HCT116 (cell line): ENCODE measurements around the gene SCP2. TPM values are rescaled to one million over a fixed set of nuclear protein-coding genes. Genes with fewer than 3 reads are reported as not detected.
"Not testable (repeated sequence)": the region's sequence is repeated elsewhere in the genome, so short reads cannot be mapped to it uniquely, and the experiment has no call there.

Experiments used
- ATAC-seq: fragments of 200-7000 bp; cut with Tn5 transposase; 2 replicates; pipeline ENCODE4 v1.9.1; 2020; ENCODE audit warnings: mild to moderate bottlenecking, moderate library complexity
- BruUV-seq: library from RNA; stranded (reverse); fragments of 400-500 nt; replicated peaks from 2 replicates; lab custom pipeline; 2021; lab: Mats Ljungman, UMichigan
- CTCF ChIA-PET: fragments of 300-600 bp; sonication (Branson Sonifier 250); formaldehyde crosslinking; loops from one replicate; lab custom pipeline; 2021; ENCODE audit warnings: antibody characterized with exemption; lab: Charles Lee
- POLR2A ChIA-PET: fragments of 300-600, 350-600 bp; sonication (Branson Sonifier 250); formaldehyde crosslinking; loops from one replicate; lab custom pipeline; 2021; ENCODE audit warnings: antibody characterized with exemption; lab: Charles Lee
- RAD21 ChIA-PET, 2 experiments: fragments of 300-600 bp; sonication (Branson Sonifier 250); formaldehyde crosslinking; loops; one replicate each; lab custom pipeline; 2023; ENCODE audit warnings: low total read pairs in 2 of 2; ENCODE audit not compliant: uncharacterized antibody in 2 of 2, unreplicated experiment in 2 of 2, low non-redundant PET in 1 of 2; lab: Charles Lee
- DNase-seq: peaks from one replicate; pipeline ENCODE4 v3.0.0-alpha.2; 2010; ENCODE audit warnings: low read depth, low spot score
- H2AFZ ChIP-seq: fragments of 200-600 bp; shearing (Covaris generic), sonication (generic); 2 replicates; pipeline ENCODE4 v1.6.1; 2017; ENCODE audit warnings: low read depth, mixed run types, mixed read lengths, antibody characterized with exemption, low read length; ENCODE audit not compliant: poor library complexity, severe bottlenecking
- H3K27ac ChIP-seq: 2 replicates; pipeline ENCODE4 v1.5.1; 2012; ENCODE audit warnings: low read depth, low read length
- H3K27me3 ChIP-seq: fragments of 200-600 bp; sonication (generic); 2 replicates; pipeline ENCODE4 v1.6.1; 2016; ENCODE audit warnings: mixed run types, low read length, mixed read lengths; ENCODE audit not compliant: insufficient read depth
- H3K36me3 ChIP-seq, 2 experiments: fragments of 200-500 bp in 1 of 2; fragments of 200-600 bp in 1 of 2; sonication (Bioruptor generic) in 1 of 2; sonication (generic) in 1 of 2; 2 replicates each; pipeline versions ENCODE4 v1.5.1 to v1.6.1; 2014 to 2016; ENCODE audit warnings: low read length in 2 of 2, inconsistent platforms in 1 of 2, mixed read lengths in 1 of 2, mixed run types in 1 of 2; ENCODE audit not compliant: insufficient read depth in 2 of 2, control insufficient read depth in 1 of 2
- H3K4me1 ChIP-seq, 2 experiments: fragments of 200-600 bp in 1 of 2; sonication (generic) in 1 of 2; 2 replicates each; pipeline versions ENCODE4 v1.5.1 to v1.6.1; 2012 to 2017; ENCODE audit warnings: low read length in 2 of 2, inconsistent platforms in 1 of 2, mild to moderate bottlenecking in 1 of 2, mixed read lengths in 1 of 2, mixed run types in 1 of 2, moderate library complexity in 1 of 2; ENCODE audit not compliant: insufficient read depth in 2 of 2, control insufficient read depth in 1 of 2
- H3K4me2 ChIP-seq: fragments of 200-600 bp; sonication (generic); 2 replicates; pipeline ENCODE4 v1.6.1; 2017; ENCODE audit warnings: mixed run types, low read length, mixed read lengths
- H3K4me3 ChIP-seq, 2 experiments: fragments of 200-600 bp in 1 of 2; sonication (generic) in 1 of 2; replicated peaks in 1 of 2; 2 replicates each; pipeline ENCODE4 v1.5.1; 2011 to 2016; ENCODE audit warnings: low read length in 2 of 2, control low read depth in 1 of 2, low read depth in 1 of 2, mild to moderate bottlenecking in 1 of 2, mixed read lengths in 1 of 2, mixed run types in 1 of 2
- H3K79me2 ChIP-seq: fragments of 200-600 bp; sonication (generic); 2 replicates; pipeline ENCODE4 v1.6.1; 2017; ENCODE audit warnings: mild to moderate bottlenecking, mixed run types, low read length, moderate library complexity, mixed read lengths; ENCODE audit not compliant: insufficient read depth
- H3K9ac ChIP-seq: fragments of 200-600 bp; sonication (generic); 2 replicates; pipeline ENCODE4 v1.6.1; 2016; ENCODE audit warnings: low read length, mixed read lengths
- H3K9me2 ChIP-seq: fragments of 200-600 bp; sonication (generic), shearing (Covaris generic); 2 replicates; pipeline ENCODE4 v1.6.1; 2017; ENCODE audit warnings: mixed run types, mild to moderate bottlenecking, moderate library complexity; ENCODE audit not compliant: insufficient read depth
- H3K9me3 ChIP-seq, 2 experiments: fragments of 200-500 bp in 1 of 2; fragments of 200-600 bp in 1 of 2; sonication (Bioruptor generic) in 1 of 2; sonication (generic) in 1 of 2; 2 replicates each; pipeline ENCODE4 v1.6.1; 2014 to 2017; ENCODE audit warnings: low read length in 2 of 2, mixed read lengths in 2 of 2, inconsistent platforms in 1 of 2, low read depth in 1 of 2, mild to moderate bottlenecking in 1 of 2, mixed run types in 1 of 2, moderate library complexity in 1 of 2; ENCODE audit not compliant: control insufficient read depth in 1 of 2, insufficient read depth in 1 of 2
- H4K20me1 ChIP-seq: fragments of 200-600 bp; sonication (generic), shearing (Covaris generic); 2 replicates; pipeline ENCODE4 v1.6.1; 2017; ENCODE audit warnings: mixed run types, mild to moderate bottlenecking, moderate library complexity; ENCODE audit not compliant: insufficient read depth
- CEBPB ChIP-seq: IDR thresholded peaks from 2 replicates; pipeline ENCODE4 v1.6.1; 2012; ENCODE audit warnings: low read depth
- ELF1 ChIP-seq: IDR thresholded peaks from 2 replicates; pipeline ENCODE4 v1.6.1; 2012; ENCODE audit warnings: low read depth, borderline replicate concordance
- EZH2 ChIP-seq: fragments of 200-600 bp; sonication (generic); IDR thresholded peaks from 2 replicates; pipeline ENCODE4 v1.6.1; 2017; ENCODE audit warnings: antibody characterized with exemption, mixed run types
- POLR2AphosphoS5 ChIP-seq: IDR thresholded peaks from 2 replicates; pipeline ENCODE4 v1.6.1; 2011; ENCODE audit warnings: mild to moderate bottlenecking, low read depth, low read length, moderate library complexity
- RAD21 ChIP-seq: IDR thresholded peaks from 2 replicates; pipeline ENCODE4 v1.6.1; 2012; ENCODE audit warnings: low read depth, mild to moderate bottlenecking
- REST ChIP-seq: IDR thresholded peaks from 2 replicates; pipeline ENCODE4 v1.6.1; 2012; ENCODE audit warnings: low read depth
- SRF ChIP-seq: IDR thresholded peaks from 2 replicates; pipeline ENCODE4 v1.6.1; 2012; ENCODE audit warnings: low read depth
- YY1 ChIP-seq: IDR thresholded peaks from 2 replicates; pipeline ENCODE4 v1.6.1; 2011; ENCODE audit warnings: low read length, low read depth, moderate library complexity, mild to moderate bottlenecking; ENCODE audit not compliant: insufficient replicate concordance; ENCODE audit errors: extremely low read depth
- intact Hi-C: fragments of 100-400 bp; cut with micrococcal nuclease; formaldehyde crosslinking; loops from 2 replicates; pipeline ENCODE4 v1.10.0; 2022
- total RNA-seq: library from RNA; stranded (reverse); gene quantifications from one replicate; pipeline ENCODE4 v1.2.1, GENCODE V29; 2021; ENCODE audit not compliant: unreplicated experiment
- TF ChIP-seq, protein P1 (sequence below): IDR thresholded peaks from 2 replicates; pipeline ENCODE4 v1.6.1; 2012

SCP2 gene
- total RNA-seq, 1 experiment from 2014 or later = 62.0 TPM

DNA sequence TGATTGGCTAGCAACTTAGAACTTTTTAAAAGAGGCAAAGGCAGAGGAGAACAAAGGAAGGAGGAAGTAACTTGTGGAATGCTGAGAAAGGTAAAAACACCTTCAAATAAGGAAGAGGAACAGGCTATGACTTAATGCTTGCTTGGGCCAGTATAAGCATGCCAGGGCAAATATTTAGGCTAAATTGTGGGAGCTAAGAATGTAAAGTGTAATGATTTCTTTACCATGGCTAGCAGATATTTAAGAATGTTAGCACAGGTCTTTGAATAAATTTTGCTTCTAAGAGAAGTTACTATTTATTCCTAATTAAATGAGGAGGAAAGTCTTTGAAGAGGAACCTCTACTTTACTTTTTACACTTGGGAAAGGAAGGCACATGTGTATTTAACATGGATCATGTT lies 22.5 kb downstream of the SCP2 start:
- BruUV-seq, H3K9me3 ChIP-seq, H3K9me2 ChIP-seq, H2AFZ ChIP-seq, H3K27me3 ChIP-seq, CTCF ChIA-PET, H3K4me2 ChIP-seq, H3K4me3 ChIP-seq, POLR2A ChIA-PET, ATAC-seq, H3K36me3 ChIP-seq, H4K20me1 ChIP-seq, H3K9ac ChIP-seq, H3K27ac ChIP-seq, H3K79me2 ChIP-seq, RAD21 ChIA-PET, intact Hi-C loops, DNase-seq: not testable (repeated sequence)
- H3K4me1 ChIP-seq = peaks cover 10 to 12% of the 10 kb centered on the region in 2 experiments; a peak in 3 of 4 replicates

DNA sequence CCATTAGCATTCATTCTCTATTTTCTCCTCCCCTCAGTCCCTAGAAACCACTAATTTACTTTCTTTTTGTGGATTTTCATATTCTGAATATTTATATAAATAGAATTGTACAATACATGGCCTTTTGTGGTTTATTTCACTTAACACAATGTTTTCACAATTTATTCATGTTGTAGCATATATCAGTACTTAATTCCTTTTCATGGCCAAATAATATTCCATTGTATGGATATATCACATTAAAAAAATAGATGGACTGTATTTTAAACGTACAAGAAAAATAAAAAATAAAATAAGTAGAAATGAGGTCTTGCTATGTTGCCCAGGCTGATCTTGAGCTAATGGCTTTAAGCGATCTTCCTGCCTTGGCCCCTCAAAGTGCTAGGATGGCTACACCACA lies 25.0 kb downstream of the SCP2 start:
- POLR2A ChIA-PET = interaction anchor here (0.7 kb wide), 1 partner anchor 196 kb away, joined by 3 read pairs; no protein-coding TSS in a partner anchor
- CTCF ChIA-PET = no interaction called here
- BruUV-seq = no TSS peak

More for the DNA sequence above, 25.0 kb downstream of the SCP2 start:
- no peaks in the 10 kb centered on the region for H3K27me3 ChIP-seq
- no peaks in the 10 kb centered on the region; a peak in 1 of 4 replicates for H3K9me3 ChIP-seq
- no peak overlapping the region for H2AFZ ChIP-seq
- TF ChIP-seq ELF1 = no peak
- TF ChIP-seq YY1 = no peak
- TF ChIP-seq SRF = no peak
- no peak for TF ChIP-seq CEBPB
- TF ChIP-seq RAD21 = no peak
- TF ChIP-seq EZH2 = no peak
- TF ChIP-seq, protein P1, sequence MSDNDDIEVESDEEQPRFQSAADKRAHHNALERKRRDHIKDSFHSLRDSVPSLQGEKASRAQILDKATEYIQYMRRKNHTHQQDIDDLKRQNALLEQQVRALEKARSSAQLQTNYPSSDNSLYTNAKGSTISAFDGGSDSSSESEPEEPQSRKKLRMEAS = no peak
- TF ChIP-seq REST = no peak
- TF ChIP-seq POLR2AphosphoS5 = no peak
- RAD21 ChIA-PET = no interaction called here
- ATAC-seq (no peak), DNase-seq (no peak)
- H3K4me2 ChIP-seq = no peak overlapping the region
- H3K4me1 ChIP-seq = no peaks in the 10 kb centered on the region
- H3K36me3 ChIP-seq = no peaks in the 10 kb centered on the region
- no peak overlapping the region for H3K4me3 ChIP-seq
- H3K27ac ChIP-seq = no peak overlapping the region
- no peaks in the 10 kb centered on the region for H3K9me2 ChIP-seq
- H3K79me2 ChIP-seq = no peaks in the 10 kb centered on the region
- no peak overlapping the region for H3K9ac ChIP-seq
- H4K20me1 ChIP-seq = no peaks in the 10 kb centered on the region
- intact Hi-C loops = no loop called here
